Gastrocnemius medialis (tissue), 4 donors: ENCODE results near the gene EXOC6. TPM values are rescaled to one million over a fixed set of nuclear protein-coding genes. Genes with fewer than 3 reads are reported as not detected.

Experiments
- ATAC-seq, 2 donors: fragments of 150-250 bp; one replicate each; pipeline ENCODE4 v1.9.1; 2016
- DNase-seq, 2 donors: peaks; one replicate each; pipeline ENCODE4 v3.0.0-alpha.2; 2019
- H3K27ac ChIP-seq, 4 donors: fragments of 200-600 bp; sonication (generic); 1 replicate in 1 of 4; 2 replicates in 3 of 4; pipeline ENCODE4 v1.5.1; 2016 to 2018; ENCODE audit warnings: mild to moderate bottlenecking in 2 of 4, moderate library complexity in 1 of 4
- H3K27me3 ChIP-seq, 3 donors: fragments of 200-600 bp; sonication (generic) in 2 of 3; 1 replicate in 1 of 3; 2 replicates in 2 of 3; pipeline versions ENCODE4 v1.5.1 to v1.6.0; 2016 to 2019; ENCODE audit warnings: mild to moderate bottlenecking in 1 of 3, moderate library complexity in 1 of 3
- H3K36me3 ChIP-seq, 2 donors: fragments of 200-600 bp; sonication (generic) in 1 of 2; one replicate each; pipeline ENCODE4 v1.5.1; 2017 to 2018
- H3K4me1 ChIP-seq, 2 donors: fragments of 200-600 bp; sonication (generic) in 1 of 2; one replicate each; pipeline ENCODE4 v1.5.1; 2016 to 2017; ENCODE audit warnings: mild to moderate bottlenecking in 2 of 2
- H3K4me3 ChIP-seq, 4 donors: fragments of 200-600 bp; sonication (generic) in 3 of 4; 1 replicate in 1 of 4; 2 replicates in 3 of 4; pipeline ENCODE4 v1.5.1; 2016 to 2019; ENCODE audit warnings: mild to moderate bottlenecking in 2 of 4
- H3K9me3 ChIP-seq, 3 donors: fragments of 200-600 bp; sonication (generic) in 2 of 3; 1 replicate in 1 of 3; 2 replicates in 2 of 3; pipeline ENCODE4 v1.5.1; 2016 to 2019
- CTCF ChIP-seq, 5 experiments: fragments of 450-650 bp in 3 of 5; fragments of 200-600 bp in 2 of 5; sonication (generic) in 2 of 5; IDR thresholded peaks in 4 of 5; conservative IDR thresholded peaks in 1 of 5; 1 replicate in 4 of 5; 2 replicates in 1 of 5; pipeline ENCODE4 v1.5.1; 2016 to 2019; ENCODE audit warnings: antibody characterized with exemption in 5 of 5, mild to moderate bottlenecking in 3 of 5, moderate library complexity in 3 of 5
- POLR2A ChIP-seq, 2 donors: fragments of 450-650 bp; IDR thresholded peaks; one replicate each; pipeline ENCODE4 v1.6.1; 2017; ENCODE audit warnings: antibody characterized with exemption in 2 of 2, mild to moderate bottlenecking in 2 of 2, moderate library complexity in 2 of 2
- in situ Hi-C, 4 donors: fragments of 200-750 bp; cut with MboI; loops; one replicate each; pipeline versions ENCODE4 v1.15.0 to v1.8.0; 2017; ENCODE audit warnings: low sequenced_read_pairs in 4 of 4
- intact Hi-C: fragments of 100-400 bp; cut with DNase I; formaldehyde crosslinking; loops from one replicate; pipeline ENCODE4 v1.15.1; 2023; ENCODE audit warnings: low total_unique reads
- total RNA-seq, 4 donors: library from RNA; depleted of rRNA; stranded (reverse); fragments of >200 nt; gene quantifications; one replicate each; pipeline versions ENCODE4 v1.1.0 to v1.2.3, GENCODE V29; 2016

The EXOC6 gene
- total RNA-seq, 4 donors from 2014 or later, result 11.8 to 16.8 (median 14.6) TPM

DNA sequence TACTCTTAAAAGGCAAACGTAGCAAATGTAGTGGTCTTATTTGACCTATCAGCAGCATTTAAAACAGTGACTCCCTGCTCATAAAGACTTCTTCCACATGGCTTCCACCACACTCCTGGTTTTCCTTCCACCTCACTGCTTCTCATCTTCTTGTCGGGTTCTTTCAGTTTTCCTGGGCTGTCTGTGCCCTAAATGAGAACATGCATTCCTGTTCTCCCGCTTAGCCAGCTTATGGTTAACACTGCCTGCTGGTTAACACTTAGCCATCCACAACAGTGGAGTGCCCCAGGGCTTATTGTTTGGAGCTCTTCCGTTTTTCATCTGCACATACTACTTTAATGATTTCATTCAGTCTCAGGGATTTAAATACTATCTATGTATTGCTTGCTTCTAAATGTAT lies 34.3 kb upstream of the EXOC6 start:
- Histone ChIP-seq H3K36me3 (no peaks in the 10 kb centered on the region), H3K9me3 (no peaks in the 10 kb centered on the region), H3K4me3 (no peak overlapping the region), H3K27ac (no peak overlapping the region), H3K27me3 (no peaks in the 10 kb centered on the region), H3K4me1 (no peaks in the 10 kb centered on the region)
- no peak for ATAC-seq
- TF ChIP-seq POLR2A (IDR thresholded peaks at IDR 0.05), result no peak
- TF ChIP-seq CTCF (IDR thresholded peaks at IDR 0.05 in 4 of 5, conservative IDR thresholded peaks at IDR 0.05 in 1 of 5), result no peak
- in situ Hi-C loops (no loop called here), intact Hi-C loops (no loop called here)
- DNase-seq, result no peak

DNA sequence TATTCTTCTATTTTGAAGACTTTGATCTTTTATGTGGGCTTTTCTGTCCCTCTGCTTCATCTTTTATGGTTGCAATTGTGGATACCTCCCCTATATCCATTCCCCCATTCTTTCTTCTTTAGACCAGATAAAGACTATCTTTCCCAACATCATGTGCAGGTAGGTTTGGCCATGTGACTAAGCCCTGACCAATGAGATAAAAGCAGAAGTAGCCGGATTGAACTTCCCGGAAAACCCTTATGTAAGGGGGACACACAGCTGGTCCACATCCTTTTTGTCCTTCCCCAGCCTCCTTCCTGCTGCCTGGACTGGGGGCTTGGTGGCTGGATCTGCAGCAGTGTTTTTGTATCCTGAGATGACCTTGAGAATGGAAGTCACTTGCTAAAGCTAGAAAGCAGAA lies 33.5 kb upstream of the EXOC6 start:
- Histone ChIP-seq H3K4me1 (no peaks in the 10 kb centered on the region), H3K9me3 (no peaks in the 10 kb centered on the region), H3K36me3 (no peaks in the 10 kb centered on the region), H3K4me3 (no peak overlapping the region), H3K27ac (no peak overlapping the region), H3K27me3 (no peaks in the 10 kb centered on the region)
- DNase-seq (no peak), ATAC-seq (no peak)
- intact Hi-C loops, result no loop called here
- TF ChIP-seq CTCF (IDR thresholded peaks at IDR 0.05 in 4 of 5, conservative IDR thresholded peaks at IDR 0.05 in 1 of 5) (no peak), POLR2A (IDR thresholded peaks at IDR 0.05) (no peak)
- in situ Hi-C loops, result no loop called here

DNA sequence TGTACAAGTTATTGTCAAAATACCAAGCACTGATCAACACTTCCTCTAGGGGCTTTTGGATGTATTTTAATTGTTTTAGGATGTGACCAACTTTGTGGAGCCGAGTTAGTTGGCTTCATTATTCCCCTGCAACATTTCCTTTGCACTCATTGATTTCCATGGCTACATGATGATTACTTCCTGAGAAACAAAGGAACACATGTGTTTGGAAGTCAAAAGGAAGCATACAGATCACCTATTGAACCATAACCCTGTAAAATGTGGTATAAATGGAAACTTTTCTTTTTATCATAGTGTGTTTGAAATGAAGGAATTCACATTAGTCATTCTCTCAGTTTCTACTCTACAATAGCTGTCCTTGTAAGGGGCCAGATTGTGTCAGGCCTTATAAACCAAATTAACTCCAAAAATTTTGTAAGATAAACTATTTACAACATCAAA lies 32.2 kb upstream of the EXOC6 start:
- no peak overlapping the region for H3K4me3 ChIP-seq

DNA sequence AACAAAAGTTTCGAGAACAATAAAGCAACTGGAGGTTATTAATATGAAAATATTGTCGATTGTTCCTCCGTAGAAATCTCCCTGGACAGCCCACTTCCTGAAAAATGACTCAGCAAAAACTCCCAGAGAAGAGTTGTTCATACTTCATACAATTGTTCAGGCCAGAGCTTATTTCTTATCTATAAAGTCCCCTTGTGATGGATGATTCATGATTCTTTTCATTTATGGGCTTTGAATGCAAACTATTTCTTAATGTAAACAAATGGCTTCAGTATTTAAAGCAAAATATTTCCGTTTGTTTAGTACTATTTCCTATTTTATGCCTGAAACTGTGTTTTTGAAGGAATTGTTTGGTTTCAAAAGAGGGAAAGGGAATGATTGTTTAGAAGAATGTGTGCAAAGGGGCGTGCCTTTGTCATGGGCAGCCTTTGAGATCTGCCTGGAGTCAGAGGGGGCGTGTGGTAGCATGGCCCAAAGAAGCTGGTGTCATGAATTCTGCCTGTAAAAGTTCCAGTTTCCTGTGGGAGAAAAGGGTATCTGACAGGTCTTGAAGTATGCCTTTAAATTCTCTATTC lies 26.2 kb upstream of the EXOC6 start:
- Histone ChIP-seq H3K4me3 (no peak overlapping the region), H3K36me3 (no peaks in the 10 kb centered on the region), H3K27ac (peak overlapping the region in 3 of 4 donors; percentile 25 to 58 (median 33)), H3K9me3 (no peaks in the 10 kb centered on the region), H3K4me1 (no peaks in the 10 kb centered on the region), H3K27me3 (no peaks in the 10 kb centered on the region)
- intact Hi-C loops, result loop anchor here (10.0 kb wide), 1 partner anchor 127 kb away; no protein-coding TSS in a partner anchor
- ATAC-seq, result peak in 1 of 2 donors; percentile 61
- DNase-seq, result no peak
- in situ Hi-C loops, result loop anchor here in 1 of 4 donors (10.0 kb wide), 1 partner anchor 53 kb away; no protein-coding TSS in a partner anchor
- no peak for TF ChIP-seq CTCF (IDR thresholded peaks at IDR 0.05 in 4 of 5, conservative IDR thresholded peaks at IDR 0.05 in 1 of 5)
- no peak for TF ChIP-seq POLR2A (IDR thresholded peaks at IDR 0.05)

More for the DNA sequence above, 32.2 kb upstream of the EXOC6 start:
- no peaks in the 10 kb centered on the region for H3K36me3 ChIP-seq
- intact Hi-C loops, result no loop called here
- in situ Hi-C loops, result no loop called here
- no peak overlapping the region for H3K27ac ChIP-seq
- ATAC-seq (peak; percentile 26 to 41), DNase-seq (no peak)
- no peaks in the 10 kb centered on the region for H3K27me3 ChIP-seq
- TF ChIP-seq CTCF (IDR thresholded peaks at IDR 0.05 in 4 of 5, conservative IDR thresholded peaks at IDR 0.05 in 1 of 5) (no peak), POLR2A (IDR thresholded peaks at IDR 0.05) (no peak)
- no peaks in the 10 kb centered on the region for H3K9me3 ChIP-seq
- H3K4me1 ChIP-seq, result no peaks in the 10 kb centered on the region
